Skeletal muscle tissue (tissue), 4 donors: ENCODE results near the gene HSPA12A. TPM values are rescaled to one million over a fixed set of nuclear protein-coding genes. Genes with fewer than 3 reads are reported as not detected.

ENCODE experiments used
- H3K27ac ChIP-seq: one replicate; pipeline ENCODE4 v1.7.0; 2013; ENCODE audit warnings: mild to moderate bottlenecking, low read depth, low read length, inconsistent platforms
- H3K27me3 ChIP-seq, 3 donors: one replicate each; pipeline ENCODE4 v1.7.0; 2013; ENCODE audit warnings: low read length in 3 of 3; ENCODE audit not compliant: control insufficient read depth in 3 of 3, insufficient read depth in 3 of 3
- H3K36me3 ChIP-seq, 3 donors: one replicate each; pipeline ENCODE4 v1.7.0; 2013; ENCODE audit warnings: low read length in 3 of 3; ENCODE audit not compliant: control insufficient read depth in 3 of 3, insufficient read depth in 3 of 3
- H3K4me1 ChIP-seq, 3 donors: one replicate each; pipeline ENCODE4 v1.7.0; 2013; ENCODE audit warnings: low read length in 3 of 3, mild to moderate bottlenecking in 3 of 3; ENCODE audit not compliant: control insufficient read depth in 3 of 3, insufficient read depth in 3 of 3
- H3K4me3 ChIP-seq, 3 donors: one replicate each; pipeline ENCODE4 v1.7.0; 2013; ENCODE audit warnings: low read length in 3 of 3
- H3K9ac ChIP-seq, 3 donors: one replicate each; pipeline ENCODE4 v1.7.0; 2013; ENCODE audit warnings: low read length in 3 of 3, mild to moderate bottlenecking in 3 of 3, moderate library complexity in 2 of 3, low read depth in 1 of 3
- H3K9me3 ChIP-seq, 3 donors: one replicate each; pipeline ENCODE4 v1.7.0; 2013; ENCODE audit warnings: low read length in 3 of 3; ENCODE audit not compliant: control insufficient read depth in 3 of 3
- total RNA-seq: library from RNA; depleted of rRNA; stranded (reverse); fragments of >200 nt; gene quantifications from one replicate; pipeline ENCODE4 v1.2.3, GENCODE V29; 2014
- donor health status: Osteomylitis.

The HSPA12A gene
- total RNA-seq, 1 donor from 2014 or later = 8.4 TPM

- H3K27ac ChIP-seq = no peak overlapping the region
Observed at GRCh38 chr10:116688741-116689495, 53.4 kb downstream of the HSPA12A start.

GRCh38 chr10:116688241-116688711 is 54.1 kb downstream of the HSPA12A start:
- peak overlapping the region in 1 of 3 donors; percentile 3 for H3K4me3 ChIP-seq

More at GRCh38 chr10:116688741-116689495, 53.4 kb downstream of the HSPA12A start:
- H3K4me1 ChIP-seq = peaks cover 28 to 44% (median 29%) of the 10 kb centered on the region in 3 donors
- H3K9ac ChIP-seq = no peak overlapping the region
- peak overlapping the region in 1 of 3 donors; percentile 3 for H3K4me3 ChIP-seq
- no peaks in the 10 kb centered on the region for H3K36me3 ChIP-seq
- H3K9me3 ChIP-seq = no peaks in the 10 kb centered on the region
- no peaks in the 10 kb centered on the region for H3K27me3 ChIP-seq

GRCh38 chr10:116687633-116688032 is 54.7 kb downstream of the HSPA12A start:
- H3K36me3 ChIP-seq = no peaks in the 10 kb centered on the region
- no peaks in the 10 kb centered on the region for H3K9me3 ChIP-seq
- H3K4me1 ChIP-seq = peaks cover 28 to 44% (median 29%) of the 10 kb centered on the region in 3 donors
- H3K27me3 ChIP-seq = no peaks in the 10 kb centered on the region
- no peak overlapping the region for H3K4me3 ChIP-seq
- H3K27ac ChIP-seq = no peak overlapping the region
- H3K9ac ChIP-seq = no peak overlapping the region

More at GRCh38 chr10:116688241-116688711, 54.1 kb downstream of the HSPA12A start:
- peak overlapping the region in 1 of 3 donors; percentile 20 for H3K9ac ChIP-seq
- H3K36me3 ChIP-seq = no peaks in the 10 kb centered on the region
- H3K27ac ChIP-seq = no peak overlapping the region
- H3K27me3 ChIP-seq = no peaks in the 10 kb centered on the region
- H3K4me1 ChIP-seq = peaks cover 28 to 44% (median 29%) of the 10 kb centered on the region in 3 donors
- H3K9me3 ChIP-seq = no peaks in the 10 kb centered on the region

DNA sequence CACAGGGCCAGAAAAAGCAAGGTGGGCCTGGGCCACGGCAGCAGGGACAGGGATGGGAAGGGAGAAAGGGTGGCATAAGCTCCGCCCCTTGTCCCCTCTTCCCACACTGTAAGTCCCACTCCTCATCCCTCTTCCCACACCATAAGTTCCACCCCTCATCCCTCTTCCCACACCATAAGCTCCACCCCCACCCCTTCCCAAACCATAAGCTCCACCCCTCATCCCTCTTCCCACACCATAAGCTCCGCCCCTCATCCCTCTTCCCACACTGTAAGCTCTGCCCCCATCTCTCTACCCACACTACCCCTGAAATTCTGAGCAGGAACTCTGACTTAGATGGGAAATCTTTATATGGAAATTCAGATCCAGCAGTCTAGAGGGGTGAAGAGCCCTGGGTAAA is 55.7 kb downstream of the HSPA12A start:
- Histone ChIP-seq H3K36me3 (no peaks in the 10 kb centered on the region), H3K4me3 (no peak overlapping the region), H3K27ac (no peak overlapping the region), H3K4me1 (peaks cover 20 to 36% (median 24%) of the 10 kb centered on the region in 3 donors), H3K9me3 (no peaks in the 10 kb centered on the region), H3K9ac (no peak overlapping the region), H3K27me3 (no peaks in the 10 kb centered on the region)

DNA sequence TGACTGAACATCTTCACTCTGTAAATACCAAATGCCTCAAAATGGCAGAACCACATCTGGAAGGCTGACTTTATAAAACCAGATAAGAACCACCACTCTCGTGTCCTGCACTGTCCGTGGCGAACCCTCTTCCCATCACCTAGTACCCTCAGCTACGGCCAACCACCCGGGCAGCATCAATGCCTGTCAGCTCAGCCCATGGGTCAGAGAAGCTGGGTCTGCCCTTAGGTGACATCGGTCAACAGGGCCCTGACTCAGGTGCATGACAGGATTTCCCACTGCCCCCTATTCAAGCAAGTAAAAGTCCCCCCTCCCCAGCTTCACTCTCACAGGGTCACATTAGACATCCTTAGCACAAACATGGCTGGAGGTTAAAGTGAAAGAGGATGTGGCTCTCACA is 56.6 kb downstream of the HSPA12A start:
- no peaks in the 10 kb centered on the region for H3K9me3 ChIP-seq
- no peak overlapping the region for H3K4me3 ChIP-seq
- peaks cover 11 to 29% (median 16%) of the 10 kb centered on the region in 3 donors for H3K4me1 ChIP-seq
- H3K27ac ChIP-seq = no peak overlapping the region
- H3K36me3 ChIP-seq = no peaks in the 10 kb centered on the region
- H3K27me3 ChIP-seq = no peaks in the 10 kb centered on the region
- no peak overlapping the region for H3K9ac ChIP-seq

- peaks cover 7 to 20% (median 8%) of the 10 kb centered on the region in 3 donors for H3K4me1 ChIP-seq
- H3K27me3 ChIP-seq = no peaks in the 10 kb centered on the region
- H3K27ac ChIP-seq = no peak overlapping the region
- no peak overlapping the region for H3K4me3 ChIP-seq
- no peaks in the 10 kb centered on the region for H3K9me3 ChIP-seq
- H3K36me3 ChIP-seq = no peaks in the 10 kb centered on the region
- no peak overlapping the region for H3K9ac ChIP-seq
Observed at GRCh38 chr10:116684781-116685180, 57.6 kb downstream of the HSPA12A start.

DNA sequence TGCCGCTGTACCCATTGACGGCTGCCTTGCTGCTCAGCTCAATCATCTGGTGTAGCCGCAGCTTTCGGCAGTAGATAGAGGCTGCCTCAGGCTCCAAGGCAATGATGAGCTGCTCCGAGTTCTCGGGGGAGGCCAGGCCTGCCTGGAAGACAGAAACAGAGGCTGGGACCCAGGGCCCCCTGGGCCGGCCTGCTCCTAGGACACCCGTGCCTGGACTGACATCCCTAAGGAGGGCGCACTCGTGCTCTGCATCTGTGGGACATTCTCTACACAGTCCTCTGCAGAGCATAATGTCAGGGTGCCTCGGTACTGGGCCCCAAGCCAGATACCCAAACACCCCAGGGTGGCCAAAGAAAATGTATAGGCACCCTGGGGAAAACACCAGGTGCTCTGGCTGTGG is 58.5 kb downstream of the HSPA12A start:
- Histone ChIP-seq H3K4me3 (no peak overlapping the region), H3K9me3 (no peaks in the 10 kb centered on the region), H3K4me1 (peaks cover 2 to 10% (median 2%) of the 10 kb centered on the region in 3 donors), H3K27ac (no peak overlapping the region), H3K9ac (no peak overlapping the region), H3K27me3 (no peaks in the 10 kb centered on the region), H3K36me3 (no peaks in the 10 kb centered on the region)

DNA sequence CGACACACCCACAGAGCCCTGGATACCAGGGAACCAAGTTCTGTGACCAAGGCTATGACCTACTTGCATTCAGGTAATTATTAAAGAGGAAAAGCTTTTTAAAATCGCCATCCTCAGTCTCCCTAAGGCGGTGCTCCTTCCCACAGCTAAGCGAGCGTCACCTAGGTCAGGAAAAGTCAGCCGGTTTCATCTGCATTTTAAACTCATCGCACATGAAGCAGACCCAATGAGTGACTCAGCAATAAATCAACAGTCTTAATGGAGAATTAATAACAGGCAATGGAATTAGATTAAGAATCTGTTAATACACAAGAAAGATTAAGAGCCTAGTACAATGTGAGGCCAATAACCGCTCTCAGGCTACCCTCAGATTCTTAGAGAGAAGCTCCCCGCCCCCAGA is 59.2 kb downstream of the HSPA12A start:
- no peaks in the 10 kb centered on the region for H3K9me3 ChIP-seq
- no peak overlapping the region for H3K9ac ChIP-seq
- H3K27me3 ChIP-seq = no peaks in the 10 kb centered on the region
- no peaks in the 10 kb centered on the region for H3K36me3 ChIP-seq
- H3K4me1 ChIP-seq = peaks cover 0 to 4% (median 0%) of the 10 kb centered on the region in 3 donors
- H3K4me3 ChIP-seq = no peak overlapping the region
- H3K27ac ChIP-seq = no peak overlapping the region

DNA sequence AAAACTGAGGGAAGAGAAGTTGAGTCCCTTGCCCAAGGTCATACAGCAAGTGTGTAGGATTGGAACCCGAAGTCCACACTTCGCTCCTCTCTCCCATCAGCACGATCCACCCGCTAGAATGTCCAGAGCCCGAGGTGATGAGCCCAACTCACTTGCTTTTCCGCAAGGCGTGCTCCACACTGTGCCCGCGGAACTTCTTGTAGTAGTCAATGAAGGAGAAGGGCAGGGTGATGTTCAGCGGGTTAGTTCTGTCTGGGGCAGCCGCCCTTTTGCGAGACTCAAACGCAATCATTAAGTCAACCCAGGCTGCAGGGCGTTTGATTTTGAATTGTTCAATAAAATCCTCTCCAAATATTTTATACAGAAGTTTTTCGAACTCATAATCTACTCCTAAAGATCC is 63.0 kb downstream of the HSPA12A start:
- Histone ChIP-seq H3K4me1 (no peaks in the 10 kb centered on the region), H3K9ac (no peak overlapping the region), H3K27me3 (no peaks in the 10 kb centered on the region), H3K27ac (no peak overlapping the region), H3K36me3 (peaks cover 0 to 11% (median 8%) of the 10 kb centered on the region in 3 donors), H3K9me3 (no peaks in the 10 kb centered on the region), H3K4me3 (no peak overlapping the region)

DNA sequence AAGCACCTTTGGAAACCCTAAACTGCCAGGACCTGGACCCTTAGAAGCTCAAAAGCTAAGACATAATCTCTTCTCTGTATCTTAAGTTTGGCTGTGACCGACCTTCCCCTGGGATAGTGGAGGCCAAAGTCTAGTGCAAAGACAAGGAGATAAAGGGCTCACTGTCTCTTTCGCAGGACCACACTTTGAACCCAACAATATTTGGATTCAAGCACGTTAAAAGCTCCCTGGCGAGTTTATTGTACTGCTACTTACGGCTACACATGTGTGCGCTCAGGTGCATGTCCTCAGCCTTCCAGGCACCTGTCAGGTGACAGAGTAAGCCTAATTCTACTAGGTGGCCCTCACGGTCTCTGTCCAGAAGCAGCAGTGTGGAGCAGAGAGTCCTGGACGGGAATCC is 65.7 kb downstream of the HSPA12A start:
- Histone ChIP-seq H3K4me1 (no peaks in the 10 kb centered on the region), H3K27ac (no peak overlapping the region), H3K36me3 (peaks cover 0 to 14% (median 10%) of the 10 kb centered on the region in 3 donors), H3K4me3 (no peak overlapping the region), H3K9me3 (no peaks in the 10 kb centered on the region), H3K9ac (no peak overlapping the region), H3K27me3 (no peaks in the 10 kb centered on the region)
